NB4 (cell line): ENCODE results near the gene SGCD.

Source experiments
- MYC ChIP-seq: IDR thresholded peaks from 2 replicates; pipeline ENCODE4 v1.6.1; 2011; ENCODE audit warnings: low read depth, low read length
- POLR2A ChIP-seq: IDR thresholded peaks from 2 replicates; pipeline ENCODE4 v1.6.1; 2011; ENCODE audit warnings: mild to moderate bottlenecking; ENCODE audit not compliant: insufficient read length; ENCODE audit errors: extremely low read depth
- TF ChIP-seq, protein P1 (sequence below): IDR thresholded peaks from one replicate; pipeline ENCODE4 v1.5.1; 2012; ENCODE audit warnings: low read depth, low read length
- TF ChIP-seq, protein P2 (sequence below): IDR thresholded peaks from 2 replicates; pipeline ENCODE4 v1.6.1; 2011; ENCODE audit warnings: low read depth, low read length

DNA sequence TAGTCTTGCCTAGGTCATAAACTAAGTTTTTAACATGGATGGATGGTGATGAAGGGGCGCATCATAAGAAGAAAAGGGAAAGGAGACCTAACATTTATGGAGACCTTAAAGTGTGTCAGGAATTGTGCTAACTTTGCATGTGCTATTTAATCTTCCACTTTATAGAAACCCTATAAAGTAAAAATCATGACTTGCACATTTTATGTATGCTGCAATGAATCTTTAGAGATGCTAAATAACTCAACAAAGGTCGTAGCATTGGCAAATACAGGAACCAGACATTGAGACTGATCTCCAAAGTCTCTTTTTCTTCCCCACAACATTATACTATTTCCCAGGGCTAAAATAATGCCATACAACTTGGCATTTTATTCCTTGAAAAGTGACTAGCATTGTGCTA lies 214.6 kb downstream of the SGCD start:
- TF ChIP-seq, protein P1, sequence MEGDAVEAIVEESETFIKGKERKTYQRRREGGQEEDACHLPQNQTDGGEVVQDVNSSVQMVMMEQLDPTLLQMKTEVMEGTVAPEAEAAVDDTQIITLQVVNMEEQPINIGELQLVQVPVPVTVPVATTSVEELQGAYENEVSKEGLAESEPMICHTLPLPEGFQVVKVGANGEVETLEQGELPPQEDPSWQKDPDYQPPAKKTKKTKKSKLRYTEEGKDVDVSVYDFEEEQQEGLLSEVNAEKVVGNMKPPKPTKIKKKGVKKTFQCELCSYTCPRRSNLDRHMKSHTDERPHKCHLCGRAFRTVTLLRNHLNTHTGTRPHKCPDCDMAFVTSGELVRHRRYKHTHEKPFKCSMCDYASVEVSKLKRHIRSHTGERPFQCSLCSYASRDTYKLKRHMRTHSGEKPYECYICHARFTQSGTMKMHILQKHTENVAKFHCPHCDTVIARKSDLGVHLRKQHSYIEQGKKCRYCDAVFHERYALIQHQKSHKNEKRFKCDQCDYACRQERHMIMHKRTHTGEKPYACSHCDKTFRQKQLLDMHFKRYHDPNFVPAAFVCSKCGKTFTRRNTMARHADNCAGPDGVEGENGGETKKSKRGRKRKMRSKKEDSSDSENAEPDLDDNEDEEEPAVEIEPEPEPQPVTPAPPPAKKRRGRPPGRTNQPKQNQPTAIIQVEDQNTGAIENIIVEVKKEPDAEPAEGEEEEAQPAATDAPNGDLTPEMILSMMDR: no peak
- no peak for TF ChIP-seq POLR2A
- no peak for TF ChIP-seq MYC
- TF ChIP-seq, protein P2, sequence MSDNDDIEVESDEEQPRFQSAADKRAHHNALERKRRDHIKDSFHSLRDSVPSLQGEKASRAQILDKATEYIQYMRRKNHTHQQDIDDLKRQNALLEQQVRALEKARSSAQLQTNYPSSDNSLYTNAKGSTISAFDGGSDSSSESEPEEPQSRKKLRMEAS: no peak
